GM13976 (cell line): ENCODE results near the gene GALNT18.

ENCODE experiments used
- DNase-seq: peaks from one replicate; pipeline ENCODE4 v3.0.0; 2012; ENCODE audit warnings: low spot score
- in situ Hi-C: fragments of 300-500 bp; cut with MboI; formaldehyde crosslinking; loops from one replicate; pipeline ENCODE4 v1.12.0; 2022; ENCODE audit warnings: low sequenced_read_pairs, mixed read lengths, inconsistent platforms; ENCODE audit not compliant: unreplicated experiment
- TF ChIP-seq, protein P1 (sequence below): IDR thresholded peaks from 2 replicates; pipeline ENCODE4 v1.5.1; 2012; ENCODE audit warnings: borderline replicate concordance, mild to moderate bottlenecking; ENCODE audit not compliant: insufficient read depth; ENCODE audit errors: extremely low read depth, missing control alignments, control extremely low read depth

GALNT18 gene

DNA sequence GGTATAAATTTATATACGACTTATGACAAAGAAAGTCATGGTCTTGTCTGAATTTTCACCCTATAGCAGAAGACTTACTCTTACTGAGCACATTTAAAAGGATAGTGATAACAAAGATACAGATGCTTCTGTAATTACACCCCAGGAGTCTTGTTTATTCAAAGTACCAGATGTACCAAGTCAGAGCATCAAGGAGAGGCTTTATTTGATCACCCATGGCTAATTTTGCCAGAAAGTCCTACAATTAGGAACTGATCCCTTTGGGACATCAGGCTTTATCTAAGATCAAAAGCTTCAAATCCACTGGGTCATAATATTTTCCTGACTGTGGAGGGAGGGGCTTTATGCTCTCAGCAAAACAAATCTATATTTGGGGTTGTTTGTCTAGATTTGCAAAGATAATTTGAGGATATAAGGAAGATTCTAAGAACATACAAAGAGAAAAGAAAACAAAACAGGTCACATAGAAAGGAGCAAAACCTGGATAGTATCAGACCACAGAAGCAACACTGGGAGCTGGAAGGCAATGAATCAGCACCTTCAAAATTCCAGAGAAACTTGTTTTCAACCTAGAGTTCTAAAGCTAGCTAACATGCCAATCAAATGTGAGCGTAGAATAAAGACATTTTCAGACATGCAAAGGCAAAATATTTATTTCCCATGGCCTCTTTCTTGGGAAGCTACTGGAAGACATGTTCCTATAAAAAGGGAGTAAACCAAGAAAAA is 143.9 kb downstream of the GALNT18 start:
- in situ Hi-C loops = no loop called here
- DNase-seq = no peak
- TF ChIP-seq, protein P1, sequence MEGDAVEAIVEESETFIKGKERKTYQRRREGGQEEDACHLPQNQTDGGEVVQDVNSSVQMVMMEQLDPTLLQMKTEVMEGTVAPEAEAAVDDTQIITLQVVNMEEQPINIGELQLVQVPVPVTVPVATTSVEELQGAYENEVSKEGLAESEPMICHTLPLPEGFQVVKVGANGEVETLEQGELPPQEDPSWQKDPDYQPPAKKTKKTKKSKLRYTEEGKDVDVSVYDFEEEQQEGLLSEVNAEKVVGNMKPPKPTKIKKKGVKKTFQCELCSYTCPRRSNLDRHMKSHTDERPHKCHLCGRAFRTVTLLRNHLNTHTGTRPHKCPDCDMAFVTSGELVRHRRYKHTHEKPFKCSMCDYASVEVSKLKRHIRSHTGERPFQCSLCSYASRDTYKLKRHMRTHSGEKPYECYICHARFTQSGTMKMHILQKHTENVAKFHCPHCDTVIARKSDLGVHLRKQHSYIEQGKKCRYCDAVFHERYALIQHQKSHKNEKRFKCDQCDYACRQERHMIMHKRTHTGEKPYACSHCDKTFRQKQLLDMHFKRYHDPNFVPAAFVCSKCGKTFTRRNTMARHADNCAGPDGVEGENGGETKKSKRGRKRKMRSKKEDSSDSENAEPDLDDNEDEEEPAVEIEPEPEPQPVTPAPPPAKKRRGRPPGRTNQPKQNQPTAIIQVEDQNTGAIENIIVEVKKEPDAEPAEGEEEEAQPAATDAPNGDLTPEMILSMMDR = no peak

DNA sequence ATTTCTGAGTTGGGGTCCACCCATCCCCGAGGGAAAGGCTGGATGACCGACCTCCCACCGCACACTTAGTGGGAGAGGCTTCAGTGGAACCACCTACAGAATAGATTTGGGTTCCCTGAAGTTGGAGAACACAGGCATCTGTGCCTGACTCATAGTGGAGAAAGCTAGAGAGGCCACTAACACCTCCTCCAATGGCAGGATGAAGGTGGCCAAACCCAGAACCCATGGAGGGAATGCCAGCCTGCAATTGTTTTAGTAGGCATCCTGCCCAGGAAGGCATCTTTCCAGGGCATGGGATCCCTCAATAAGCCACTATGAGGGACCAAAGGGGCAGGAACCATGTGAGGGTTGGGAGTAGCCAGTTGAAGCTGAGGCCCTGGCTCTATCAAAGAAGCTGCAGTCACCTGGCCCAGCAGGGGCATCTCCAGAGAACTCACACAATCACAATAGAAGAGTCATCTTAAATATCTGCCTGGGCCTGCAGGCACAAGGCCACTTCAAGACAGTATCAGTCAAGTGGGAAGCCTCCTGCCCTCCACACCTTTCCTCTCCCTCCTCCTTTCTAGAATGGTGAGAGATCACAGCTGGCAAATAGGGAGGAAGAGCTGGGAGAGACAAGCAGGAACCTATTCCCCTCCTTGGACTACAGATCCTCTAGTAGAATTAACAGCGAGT is 144.7 kb downstream of the GALNT18 start:
- TF ChIP-seq, protein P1 = no peak
- in situ Hi-C loops = no loop called here
- DNase-seq = no peak

- DNase-seq = no peak
- TF ChIP-seq, protein P1 = no peak
- in situ Hi-C loops = no loop called here
Measured at GRCh38 chr11:11476499-11476898, 145.3 kb downstream of the GALNT18 start.

DNA sequence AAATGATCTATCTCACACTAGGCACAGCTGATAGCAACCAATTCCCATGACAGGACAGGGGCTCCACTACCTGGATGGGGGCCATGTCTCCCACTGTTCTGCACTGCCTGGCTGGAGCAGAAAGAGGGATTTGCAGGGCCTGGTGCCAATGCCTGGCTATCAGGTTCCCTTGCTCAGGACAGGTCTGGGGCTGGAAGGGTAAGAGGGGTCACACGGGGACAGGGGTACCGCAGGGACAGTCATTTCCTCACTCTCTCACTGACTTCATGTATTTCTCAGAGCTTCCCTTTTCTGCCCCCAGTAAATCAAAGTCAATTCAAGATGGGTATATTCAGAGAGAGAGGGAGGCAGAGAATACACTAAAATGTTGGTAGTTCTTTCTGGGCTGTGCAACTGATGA is 149.7 kb downstream of the GALNT18 start:
- TF ChIP-seq, protein P1 = no peak
- in situ Hi-C loops = no loop called here
- no peak for DNase-seq

DNA sequence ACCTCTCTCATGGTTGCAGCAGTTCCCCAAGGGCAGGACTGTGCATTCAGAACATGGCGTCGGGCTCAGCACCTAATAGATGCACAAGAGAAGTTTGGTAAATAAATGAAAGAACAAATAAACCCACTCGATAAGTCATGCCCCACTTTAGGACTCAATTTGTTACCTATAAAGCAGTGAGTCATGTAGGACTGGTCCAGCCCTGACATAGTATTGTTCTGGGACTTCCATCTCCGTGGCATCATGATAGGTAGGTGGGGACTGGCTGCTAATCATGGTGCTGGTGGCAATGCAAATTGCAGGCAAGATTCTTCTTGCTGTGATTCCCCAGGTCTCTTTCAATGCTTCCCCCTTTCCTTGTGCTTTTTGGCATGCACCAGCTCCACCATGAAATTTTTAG is 150.6 kb downstream of the GALNT18 start:
- TF ChIP-seq, protein P1 = no peak
- DNase-seq = no peak
- in situ Hi-C loops = no loop called here

- in situ Hi-C loops = no loop called here
- TF ChIP-seq, protein P1 = no peak
- DNase-seq = no peak
Measured at GRCh38 chr11:11468954-11469353, 152.9 kb downstream of the GALNT18 start.

DNA sequence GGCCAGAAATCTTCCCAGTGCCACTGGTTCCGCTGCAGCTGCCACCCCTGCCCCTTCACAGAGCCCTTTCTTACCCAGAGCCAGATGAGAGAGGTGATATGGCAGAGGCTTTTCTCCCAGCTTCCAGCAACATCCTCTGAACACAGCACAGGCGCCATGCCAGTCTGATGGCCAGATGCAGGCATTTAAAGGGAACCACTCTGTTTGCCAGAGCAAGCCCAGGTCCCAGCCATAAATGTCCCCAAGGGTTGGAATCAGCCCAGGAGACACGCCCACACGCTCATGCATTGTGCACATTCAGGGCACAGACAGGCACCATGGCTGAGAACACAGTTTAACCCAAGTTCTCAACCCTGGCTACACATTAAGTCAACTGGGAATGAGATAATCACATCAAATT is 154.5 kb downstream of the GALNT18 start:
- in situ Hi-C loops = no loop called here
- DNase-seq = no peak
- TF ChIP-seq, protein P1 = no peak
